ENCODE measurements around the gene INVS.
"Not testable (repeated sequence)": the region's sequence is repeated elsewhere in the genome, so short reads cannot be mapped to it uniquely, and the experiment has no call there.

The INVS gene

GRCh38 chr9:100126423-100126822 is 27.4 kb downstream of the INVS start:
- DNase-seq (ENCODE audit: low spot score): no peak

GRCh38 chr9:100129772-100130171 is 30.7 kb downstream of the INVS start:
- DNase-seq (ENCODE audit: low spot score): no peak

GRCh38 chr9:100131216-100131615 is 32.2 kb downstream of the INVS start:
- no peak for DNase-seq (ENCODE audit: low spot score)

- DNase-seq (ENCODE audit: low spot score): no peak
These were observed 32.9 kb downstream of the INVS start for GRCh38 chr9:100131875-100132430.

- no peak for DNase-seq (ENCODE audit: low spot score)
These were observed 35.7 kb downstream of the INVS start for GRCh38 chr9:100134731-100135130.

GRCh38 chr9:100136799-100137198 is 37.8 kb downstream of the INVS start:
- not testable (repeated sequence) for DNase-seq (ENCODE audit: low spot score)

- DNase-seq (ENCODE audit: low spot score): not testable (repeated sequence)
These were observed 41.3 kb downstream of the INVS start for GRCh38 chr9:100140303-100140702.

GRCh38 chr9:100141862-100142261 is 42.8 kb downstream of the INVS start:
- DNase-seq (ENCODE audit: low spot score): not testable (repeated sequence)

GRCh38 chr9:100145167-100145934 is 46.3 kb downstream of the INVS start:
- not testable (repeated sequence) for DNase-seq (ENCODE audit: low spot score)

GRCh38 chr9:100145976-100146375 is 46.9 kb downstream of the INVS start:
- DNase-seq (ENCODE audit: low spot score): not testable (repeated sequence)

- DNase-seq (ENCODE audit: low spot score): no peak
These were observed 51.2 kb downstream of the INVS start for GRCh38 chr9:100150214-100150613.

GRCh38 chr9:100160021-100160420 is 61.0 kb downstream of the INVS start:
- DNase-seq (ENCODE audit: low spot score): no peak

- no peak for DNase-seq (ENCODE audit: low spot score)
These were observed 68.1 kb downstream of the INVS start for GRCh38 chr9:100167176-100167575.

- DNase-seq (ENCODE audit: low spot score): no peak
These were observed 69.0 kb downstream of the INVS start for GRCh38 chr9:100167915-100168654.

- DNase-seq (ENCODE audit: low spot score): no peak
These were observed 71.0 kb downstream of the INVS start for GRCh38 chr9:100170085-100170484.

- no peak for DNase-seq (ENCODE audit: low spot score)
These were observed 71.5 kb downstream of the INVS start for GRCh38 chr9:100170556-100170955.

- no peak for DNase-seq (ENCODE audit: low spot score)
These were observed 87.3 kb downstream of the INVS start for GRCh38 chr9:100186356-100186755.

- DNase-seq (ENCODE audit: low spot score): no peak
These were observed 91.3 kb downstream of the INVS start for GRCh38 chr9:100190339-100190738.

- no peak for DNase-seq (ENCODE audit: low spot score)
These were observed 92.2 kb downstream of the INVS start for GRCh38 chr9:100191264-100191663.

- DNase-seq (ENCODE audit: low spot score): no peak
These were observed 94.0 kb downstream of the INVS start for GRCh38 chr9:100193078-100193477.

- DNase-seq (ENCODE audit: low spot score): no peak
These were observed 97.2 kb downstream of the INVS start for GRCh38 chr9:100196215-100196614.

GRCh38 chr9:100196828-100197227 is 97.8 kb downstream of the INVS start:
- no peak for DNase-seq (ENCODE audit: low spot score)

GRCh38 chr9:100197553-100197952 is 98.5 kb downstream of the INVS start:
- no peak for DNase-seq (ENCODE audit: low spot score)

Data from CD4-positive, alpha-beta T cell treated with Interleukin-2 at 100 ng/mL for 4 hours (primary cell).